NOMO-1 (cell line): ENCODE data around the gene PTH1R.

Experiments
- DNase-seq, 2 experiments: peaks; one replicate each; lab custom pipeline; 2025; ENCODE audit not compliant: unreplicated experiment in 2 of 2; lab: John Stamatoyannopoulos, UW

PTH1R gene

DNA sequence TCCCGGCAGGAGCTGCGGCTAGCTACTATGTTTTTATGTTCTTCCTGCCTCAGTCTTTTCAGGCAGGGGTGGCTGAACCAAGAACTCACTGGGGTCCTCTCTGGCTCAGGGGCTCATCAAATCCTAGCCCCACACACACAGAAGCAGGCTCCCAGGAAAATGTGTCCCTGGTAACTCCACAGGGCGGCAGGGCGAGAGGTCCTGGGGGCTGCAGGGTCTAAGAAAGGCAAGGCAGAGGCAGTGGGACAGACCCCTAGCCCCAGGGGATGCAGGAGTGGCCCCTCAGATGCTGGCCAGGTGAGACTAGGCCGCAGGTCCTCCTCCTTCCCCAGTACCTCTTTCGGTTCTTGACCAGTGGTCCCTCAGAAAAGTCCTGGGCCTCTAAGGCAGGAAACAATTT is 48.9 kb downstream of the PTH1R start:
- DNase-seq: no peak

DNA sequence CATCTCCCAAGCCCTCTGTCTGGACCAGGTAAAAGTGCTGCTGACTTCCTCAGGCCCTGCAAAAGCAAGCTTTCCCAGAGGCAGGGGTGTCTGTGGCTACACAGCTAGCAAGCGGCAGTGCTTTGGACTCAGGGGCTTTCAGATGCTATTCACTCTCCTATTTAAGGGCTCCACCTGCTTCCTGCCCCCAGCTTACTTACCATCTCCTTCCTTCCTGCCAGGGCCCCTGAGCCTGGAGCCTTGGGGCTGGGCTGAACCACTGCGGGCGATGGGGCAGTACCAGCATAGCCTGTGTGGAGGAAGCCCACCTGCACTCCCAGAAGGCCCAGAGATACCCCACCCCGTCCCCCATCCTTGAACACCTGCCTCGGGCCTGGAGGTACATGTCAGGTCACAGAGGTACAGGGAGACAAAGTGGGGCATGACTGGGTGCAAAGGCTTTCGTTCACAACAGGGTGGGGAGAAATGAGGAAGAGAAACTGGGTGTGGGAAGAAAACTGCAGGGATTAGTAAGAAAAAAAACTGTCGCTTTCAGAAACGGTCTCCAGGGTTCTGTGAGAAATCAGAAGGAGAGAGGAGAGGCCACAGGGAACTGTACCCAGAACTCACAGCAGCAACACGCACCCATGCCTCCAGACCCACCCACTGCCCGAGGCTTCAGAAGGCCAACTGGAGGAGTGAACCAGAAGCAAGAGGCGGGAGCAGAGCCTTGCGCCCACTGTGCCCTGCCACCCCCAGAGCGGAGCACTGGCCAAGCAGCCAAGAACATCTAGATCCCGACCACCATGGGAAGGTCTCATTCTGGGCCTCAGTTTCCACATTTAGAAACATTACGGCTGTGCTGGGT is 49.6 kb downstream of the PTH1R start:
- DNase-seq: peak; percentile 92 to 94

DNA sequence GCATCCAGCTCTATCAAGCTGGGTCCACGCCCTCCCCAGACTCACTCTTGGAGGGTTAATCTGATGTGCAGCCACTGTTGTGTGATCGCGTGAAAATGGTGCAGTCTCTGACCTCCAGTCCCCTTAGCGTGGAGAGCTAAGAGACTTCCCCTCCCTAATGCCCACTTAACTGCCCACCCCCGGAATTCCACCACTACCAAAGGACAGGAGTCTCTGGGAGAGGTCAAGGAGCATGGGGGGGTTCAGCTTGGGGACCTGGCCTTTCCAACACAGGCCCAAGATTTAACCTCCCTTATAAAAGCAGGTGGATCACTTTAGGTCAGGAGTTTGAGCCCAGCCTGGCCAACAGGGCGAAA is 50.2 kb downstream of the PTH1R start:
- no peak for DNase-seq

DNA sequence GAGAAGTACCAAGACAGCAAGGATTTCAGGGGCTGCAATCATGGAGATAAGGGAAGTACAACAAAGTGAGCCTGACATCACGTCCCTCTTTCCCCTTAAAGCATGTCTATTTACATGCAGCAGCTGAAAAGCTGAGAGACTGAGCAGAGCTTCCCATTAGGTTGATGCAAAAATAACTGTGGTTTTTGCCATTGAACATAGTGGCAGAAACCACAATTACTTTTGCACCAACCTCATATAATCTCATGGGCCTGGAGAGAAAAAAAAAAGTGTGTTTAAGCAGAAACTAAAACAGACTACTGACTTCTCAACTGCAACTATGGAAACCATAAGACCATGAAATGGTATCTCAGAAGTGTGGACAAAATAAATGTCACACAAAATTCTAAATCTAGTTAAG is 50.8 kb downstream of the PTH1R start:
- peak; percentile 84 to 96 for DNase-seq

DNA sequence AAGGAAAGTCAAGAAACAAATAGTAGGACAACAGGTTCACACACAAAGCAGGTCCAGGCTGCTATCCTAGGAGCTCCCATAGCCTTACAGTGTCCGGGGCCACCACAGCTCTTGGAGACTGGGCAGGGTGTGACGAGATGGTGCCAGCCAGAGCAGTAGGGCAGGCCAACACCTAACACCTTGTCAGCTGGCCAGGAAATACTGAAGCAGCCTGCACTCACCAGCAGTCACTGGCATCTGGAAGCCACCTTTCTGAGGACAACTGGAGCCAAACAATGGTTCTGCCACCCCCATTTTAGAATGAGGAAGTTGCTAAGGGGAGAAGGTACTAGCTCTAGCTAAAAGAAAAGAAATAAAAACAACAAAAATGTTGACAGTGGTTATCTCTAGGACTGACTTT is 51.8 kb downstream of the PTH1R start:
- DNase-seq: peak in 1 of 2 experiments; percentile 15

DNA sequence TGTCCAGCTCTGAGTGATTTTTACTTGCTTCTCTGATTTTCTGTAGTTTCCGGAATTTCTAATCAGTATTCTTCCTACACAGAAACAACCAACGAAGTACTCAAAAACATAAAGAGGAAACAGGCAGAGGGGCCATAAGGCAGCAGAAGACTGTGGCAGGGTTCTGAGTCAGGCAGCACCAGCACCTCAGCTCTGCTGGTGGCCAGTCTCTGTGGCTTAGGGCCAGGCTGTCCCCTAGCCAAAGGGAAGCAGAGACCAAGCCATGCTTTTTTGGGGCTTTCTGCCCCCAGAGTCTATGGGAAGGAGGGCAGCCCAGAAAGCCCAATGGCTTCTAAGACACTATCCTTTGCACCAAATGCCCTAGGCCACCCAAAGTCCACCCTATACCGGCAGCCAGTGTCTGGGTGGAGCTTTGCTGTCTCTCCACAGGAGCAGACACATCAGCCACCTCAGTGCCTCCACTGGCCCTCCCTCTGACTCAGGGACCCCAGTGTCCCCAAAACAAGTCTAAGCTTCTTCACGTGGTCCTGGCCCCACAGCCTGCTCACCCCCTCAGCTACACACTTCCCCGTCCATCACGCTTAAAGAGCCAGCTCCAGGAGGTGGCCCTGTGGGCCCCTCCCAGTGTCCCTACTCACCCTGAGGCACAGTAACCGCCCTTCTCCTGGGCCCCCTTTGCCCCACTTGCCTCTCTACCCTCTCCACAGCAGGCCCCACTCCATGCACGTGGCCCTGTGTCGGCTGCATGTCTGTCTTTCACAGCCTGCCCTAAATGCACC is 52.8 kb downstream of the PTH1R start:
- DNase-seq: peak in 1 of 2 experiments; percentile 6

DNA sequence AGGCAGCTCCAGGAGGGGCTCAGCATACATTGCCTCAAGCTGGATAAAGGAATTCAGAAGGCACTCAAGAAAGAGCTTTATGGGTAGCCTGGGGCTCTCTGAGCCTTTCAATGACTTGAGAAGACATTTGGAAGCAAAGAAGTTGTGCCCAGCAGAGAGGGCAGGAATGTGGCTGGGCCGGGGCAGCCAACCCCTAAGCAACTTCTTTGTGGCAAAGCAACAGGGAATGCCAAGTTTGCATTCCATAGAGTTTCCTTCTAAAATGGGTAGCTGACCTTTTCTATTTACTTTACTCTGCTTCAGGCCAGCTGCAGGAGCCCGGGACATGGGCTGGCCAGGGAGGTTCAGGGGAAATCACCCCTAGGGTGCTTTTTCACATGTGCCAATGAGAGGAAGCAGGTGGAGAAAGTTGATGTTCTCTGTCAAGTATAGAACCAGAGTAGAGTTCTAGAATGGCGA is 53.5 kb downstream of the PTH1R start:
- DNase-seq: no peak

DNA sequence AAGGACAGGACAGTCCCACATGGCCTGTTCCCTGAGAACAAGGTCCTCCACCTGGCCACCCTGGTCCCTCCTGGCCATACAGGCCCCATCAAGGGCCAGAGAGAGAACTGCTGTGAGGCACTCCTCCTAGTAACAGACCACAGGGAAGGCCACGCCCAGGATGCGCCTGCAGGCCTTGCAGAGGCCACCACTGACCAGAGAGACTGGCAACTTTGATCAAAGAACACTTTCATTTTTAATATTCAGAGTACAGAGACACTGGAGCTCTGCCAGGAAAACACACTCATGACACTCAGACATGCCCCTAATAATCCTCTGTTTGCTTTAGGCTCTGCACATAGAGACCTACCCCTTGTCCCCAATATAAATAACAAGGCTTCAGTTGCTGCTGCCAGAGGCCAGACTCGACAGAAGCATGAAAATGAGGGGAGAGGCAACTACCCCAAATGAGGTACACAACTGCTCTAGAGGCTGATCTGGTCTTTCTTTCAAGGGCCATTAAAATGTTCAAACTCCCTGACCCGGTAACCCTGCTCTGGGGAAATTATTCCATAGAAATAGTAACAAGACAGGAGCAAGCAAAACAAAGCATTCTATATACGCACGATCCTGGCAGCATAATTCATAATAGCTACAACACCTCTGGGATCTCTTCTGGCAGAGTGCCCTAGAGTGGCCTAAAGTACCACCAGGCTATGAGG is 54.3 kb downstream of the PTH1R start:
- peak in 1 of 2 experiments; percentile 15 for DNase-seq

DNA sequence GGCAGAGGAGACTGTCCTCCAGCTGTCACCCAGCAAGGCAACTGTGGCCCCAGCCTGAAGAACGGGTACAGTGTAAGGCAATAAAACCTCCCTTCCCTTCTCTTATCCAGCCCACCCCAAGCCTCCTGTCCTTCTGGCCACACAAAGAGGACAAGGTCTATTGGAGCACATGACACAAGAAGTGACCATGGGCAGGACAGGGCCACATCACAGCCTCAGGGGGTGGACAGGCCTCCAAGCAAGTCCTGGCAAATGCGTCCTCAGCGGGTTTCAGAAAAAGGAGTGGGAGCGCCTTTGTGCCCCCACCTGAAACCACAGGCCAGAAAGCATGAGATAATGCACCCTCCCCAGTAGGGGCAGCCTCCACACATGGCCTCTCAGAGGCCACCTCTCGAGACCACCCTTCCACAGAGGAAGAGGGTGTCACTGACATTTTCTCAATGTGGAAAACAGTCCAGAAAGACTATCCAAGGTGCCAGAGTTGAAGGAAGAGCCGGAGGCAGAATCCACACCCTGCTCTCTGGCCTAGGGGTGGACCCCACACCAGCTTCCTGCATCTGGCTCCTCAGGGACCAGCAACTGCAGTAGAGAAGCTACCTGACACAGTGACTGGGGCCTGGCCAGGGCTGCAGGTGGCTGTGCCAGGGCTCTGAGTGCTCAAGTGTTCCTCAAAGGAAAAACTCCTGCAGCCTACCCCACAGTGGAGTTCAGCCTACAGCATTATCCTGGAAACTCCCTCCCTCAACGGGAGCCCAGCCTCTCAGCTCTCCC is 55.1 kb downstream of the PTH1R start:
- no peak for DNase-seq

DNA sequence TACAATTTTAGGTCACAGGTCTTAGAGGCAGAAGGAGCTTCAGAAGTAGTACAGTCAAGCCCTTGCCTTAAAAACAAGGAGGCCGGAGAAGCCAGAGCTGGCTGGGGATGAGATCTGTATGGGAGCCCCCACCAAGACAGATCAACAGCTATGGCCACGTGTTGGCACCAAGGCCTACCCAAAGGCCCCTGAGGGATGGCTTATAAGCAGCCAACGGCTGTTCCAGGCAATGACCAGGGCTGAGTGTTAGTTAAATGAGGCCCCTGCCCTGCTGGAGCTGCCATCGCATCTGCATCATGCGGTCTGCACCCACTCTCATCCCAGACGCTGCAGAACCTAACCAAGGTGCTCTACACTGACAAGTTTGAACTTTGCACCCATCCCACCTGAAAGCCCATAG is 55.7 kb downstream of the PTH1R start:
- DNase-seq: no peak

DNA sequence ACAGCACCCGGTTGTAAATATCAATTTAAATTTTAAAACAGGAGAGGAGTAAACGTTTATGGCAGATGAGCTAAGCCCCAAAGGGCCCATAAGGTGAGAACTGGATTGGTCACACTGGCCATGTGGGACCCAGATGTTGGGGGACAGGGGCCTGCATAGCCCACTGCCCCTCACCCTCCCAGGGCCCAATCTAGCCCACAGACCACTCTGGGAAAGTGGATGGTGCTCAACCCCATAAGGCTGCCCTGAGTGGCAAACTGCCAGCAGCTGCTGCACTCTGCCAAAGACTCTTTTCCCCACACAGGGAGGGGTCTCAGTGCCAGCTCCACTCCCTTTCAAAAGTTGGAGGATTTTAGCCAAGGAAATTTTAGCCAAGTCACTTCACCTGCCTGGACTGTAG is 56.6 kb downstream of the PTH1R start:
- no peak for DNase-seq

DNA sequence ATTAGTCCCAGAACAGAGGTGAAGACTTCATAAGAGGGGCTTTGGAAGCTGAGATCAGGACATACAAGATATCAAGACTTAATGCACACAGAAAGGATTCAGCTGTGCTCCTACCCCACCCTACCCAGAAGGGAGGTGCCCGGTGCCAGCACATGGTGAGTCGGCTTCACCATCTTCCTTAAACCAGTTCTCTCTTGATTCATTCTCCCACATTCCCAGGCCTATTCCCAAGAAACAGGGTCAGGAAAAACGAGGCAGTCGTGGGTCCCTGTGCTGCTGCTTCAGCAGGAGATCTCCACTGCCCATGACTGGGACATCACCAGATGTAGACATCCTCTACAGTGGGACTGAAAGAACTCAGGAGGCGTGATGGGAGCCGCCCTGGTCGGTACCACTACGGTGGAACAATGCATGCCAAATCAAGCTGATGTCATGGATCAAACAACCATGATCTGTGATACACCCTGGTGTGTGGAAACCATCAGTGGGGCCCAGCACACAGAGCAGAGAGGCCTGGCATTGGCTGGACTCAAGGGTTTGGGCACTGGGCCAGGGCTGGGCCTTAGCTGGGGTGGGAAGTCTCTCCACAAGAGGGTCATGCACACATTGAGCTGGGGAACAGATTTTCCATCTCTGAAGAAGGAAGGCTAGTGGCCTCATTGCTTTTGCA is 57.1 kb downstream of the PTH1R start:
- DNase-seq: no peak

DNA sequence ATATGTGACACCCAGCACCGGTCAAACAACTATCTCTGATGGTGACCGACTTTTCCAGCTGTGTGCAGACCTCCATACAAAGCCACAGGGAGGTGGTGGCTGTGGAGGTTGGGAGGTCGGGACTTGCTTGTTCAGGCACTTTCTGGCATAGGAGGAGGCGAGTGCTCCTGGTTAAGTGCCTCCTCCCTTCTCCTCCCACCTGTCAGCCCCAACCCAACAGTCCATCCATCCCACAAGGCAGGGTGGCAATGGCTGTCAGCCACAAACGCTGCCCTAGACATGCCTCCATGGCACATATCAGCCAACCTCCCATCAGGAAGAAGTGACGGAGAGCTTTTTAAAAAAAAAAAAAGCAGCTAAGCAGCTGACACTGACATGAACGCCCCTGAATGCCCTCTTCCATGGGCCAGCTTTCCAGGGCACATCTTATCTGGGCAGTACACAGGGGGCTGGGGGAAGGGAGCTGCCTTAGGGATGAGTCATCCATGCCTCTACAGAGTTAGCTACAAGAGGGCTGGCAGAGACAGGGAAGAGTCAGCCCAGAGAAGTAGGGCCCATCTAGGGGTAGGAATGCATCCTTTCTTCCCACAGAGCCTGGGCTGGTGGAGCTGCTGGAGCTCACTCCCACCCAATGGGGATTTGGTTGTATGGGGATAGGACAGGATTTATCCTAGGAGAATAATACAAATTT is 57.8 kb downstream of the PTH1R start:
- no peak for DNase-seq

DNA sequence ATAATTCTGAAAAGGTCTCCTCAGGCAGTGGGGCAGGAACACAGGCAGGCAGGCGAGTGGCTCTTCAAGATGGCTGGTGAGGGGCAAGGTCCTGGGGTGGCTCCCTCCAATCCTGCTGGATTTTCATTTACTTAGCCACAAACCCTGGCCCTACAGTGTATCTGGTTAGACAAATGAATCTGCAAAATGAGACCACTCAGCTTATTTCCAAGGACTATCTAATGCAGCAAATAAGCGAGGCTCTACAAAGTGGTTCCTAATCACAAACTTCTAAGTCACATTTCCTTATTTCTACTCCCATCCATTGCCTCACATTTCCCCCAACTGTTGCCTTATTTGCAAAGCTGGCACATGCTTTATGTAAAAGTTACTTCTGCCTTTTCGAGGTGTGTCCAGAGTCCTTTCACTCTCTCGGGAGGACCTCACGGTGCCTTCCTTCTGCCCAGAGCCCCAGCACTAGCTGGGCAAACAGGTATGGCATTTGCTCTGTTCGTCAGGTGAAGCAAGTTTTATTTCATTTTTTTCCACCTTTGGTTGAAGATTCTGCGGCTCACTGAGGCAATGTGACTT is 58.6 kb downstream of the PTH1R start:
- peak; percentile 63 to 91 for DNase-seq

DNA sequence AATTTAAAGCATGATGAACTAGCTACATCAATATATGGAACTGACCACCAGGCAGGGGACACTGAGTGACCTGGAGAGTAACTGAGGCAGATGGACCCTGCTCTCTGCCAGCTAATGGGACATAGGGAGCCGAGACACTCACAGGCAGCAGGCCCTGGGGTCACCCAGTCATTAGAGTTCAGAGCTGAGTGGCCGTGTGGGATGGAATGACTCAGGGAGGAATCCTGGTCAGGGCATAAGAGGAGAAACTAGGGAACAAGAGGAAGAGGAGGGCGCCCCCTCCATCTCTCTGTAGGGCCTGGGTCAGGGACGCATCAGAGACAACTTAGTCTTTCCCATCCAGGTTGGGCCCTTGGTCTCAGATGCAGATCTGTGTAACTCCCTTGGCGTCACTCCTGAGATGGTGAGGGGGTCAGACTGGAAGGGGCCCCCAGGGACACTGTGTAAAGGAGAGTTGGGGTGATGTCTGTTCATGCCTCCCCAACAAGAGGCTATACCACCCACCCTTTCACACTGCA is 59.3 kb downstream of the PTH1R start:
- DNase-seq: no peak

DNA sequence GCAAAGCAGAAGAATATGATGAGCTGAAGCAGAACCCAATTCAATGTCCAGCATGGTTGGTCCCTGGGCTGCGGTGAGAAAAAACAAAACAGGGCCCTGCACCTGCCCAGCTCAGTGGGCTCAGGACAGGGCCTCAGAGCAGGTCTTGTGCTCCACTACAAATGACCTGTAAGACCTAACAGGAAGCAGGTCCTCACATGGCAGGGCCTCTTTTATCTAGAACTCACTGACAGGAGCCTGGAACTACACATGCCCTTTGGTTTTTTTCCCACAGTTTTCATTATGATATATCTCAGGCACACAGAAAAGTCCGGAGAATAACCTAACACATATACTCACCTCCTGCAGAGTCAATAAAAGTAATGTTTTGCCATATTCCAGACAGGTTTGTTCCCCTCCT is 60.6 kb downstream of the PTH1R start:
- DNase-seq: no peak

DNA sequence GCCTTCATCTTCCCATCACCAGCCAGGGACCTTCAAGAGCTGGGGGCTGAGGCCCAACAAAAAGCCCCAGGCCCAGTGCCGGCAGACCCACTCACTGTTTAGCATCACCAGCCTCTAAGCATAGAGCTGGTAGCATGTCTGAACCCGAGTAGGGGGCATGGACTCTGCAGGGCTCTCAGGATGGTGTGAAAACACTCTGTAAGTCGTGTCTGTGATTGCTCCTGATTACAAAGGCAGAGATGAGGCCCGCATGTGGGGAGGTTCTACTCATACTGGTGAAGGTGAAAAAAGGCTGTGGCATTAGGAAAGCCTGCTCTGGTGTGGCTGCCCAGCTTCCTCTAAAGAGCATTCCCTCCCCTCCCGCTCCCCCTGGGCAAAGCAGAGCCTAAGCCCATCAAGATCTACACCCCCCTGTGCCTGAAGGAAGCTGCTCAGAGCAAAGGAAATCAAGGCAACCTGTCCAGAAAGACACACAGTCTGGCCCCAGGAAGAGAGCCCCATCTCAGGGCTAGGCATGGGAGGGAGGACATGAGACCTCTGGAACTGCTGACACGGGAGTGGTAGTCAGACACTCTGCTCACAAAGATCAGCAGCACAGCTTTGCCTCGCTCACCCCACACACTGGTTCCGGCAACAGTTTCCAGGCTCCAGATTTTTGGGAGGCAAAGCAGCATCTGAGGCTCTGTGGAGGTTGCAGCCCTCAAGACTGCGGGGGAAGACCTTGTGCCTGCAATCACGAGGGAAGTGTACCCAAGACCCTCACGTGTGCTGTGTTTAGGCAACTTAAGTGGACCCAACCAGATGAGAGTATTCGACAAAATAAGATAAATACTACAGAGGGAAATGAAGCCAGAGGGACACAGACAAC is 62.3 kb downstream of the PTH1R start:
- DNase-seq: no peak

DNA sequence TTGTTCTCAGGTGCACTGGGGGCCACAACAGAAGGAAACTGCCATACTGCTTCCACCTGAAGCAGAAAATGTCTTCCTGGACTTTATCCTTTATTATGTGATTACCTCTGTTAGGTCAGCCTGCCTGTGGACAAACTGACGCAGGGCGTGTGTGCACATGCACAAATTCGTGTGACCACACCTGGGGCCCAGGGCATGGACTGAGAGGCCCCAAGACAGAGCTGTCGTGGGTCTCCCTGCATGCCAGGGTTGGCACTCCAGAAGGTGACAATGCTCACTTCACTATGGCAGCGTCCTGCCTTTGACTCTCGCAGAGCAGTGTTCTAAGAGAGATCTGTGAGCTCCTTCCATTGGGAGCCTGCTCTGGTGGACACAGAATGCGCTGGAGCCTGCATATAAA is 64.6 kb downstream of the PTH1R start:
- no peak for DNase-seq
